GM18511 (cell line): ENCODE measurements around the gene FXR2.

ENCODE experiments used
- ATAC-seq: cut with Tn5 transposase; IDR thresholded peaks from one replicate; pipeline ENCODE4 v1.9.1; 2021; ENCODE audit warnings: mild to moderate bottlenecking, moderate library complexity; ENCODE audit not compliant: unreplicated experiment

Gene FXR2

DNA sequence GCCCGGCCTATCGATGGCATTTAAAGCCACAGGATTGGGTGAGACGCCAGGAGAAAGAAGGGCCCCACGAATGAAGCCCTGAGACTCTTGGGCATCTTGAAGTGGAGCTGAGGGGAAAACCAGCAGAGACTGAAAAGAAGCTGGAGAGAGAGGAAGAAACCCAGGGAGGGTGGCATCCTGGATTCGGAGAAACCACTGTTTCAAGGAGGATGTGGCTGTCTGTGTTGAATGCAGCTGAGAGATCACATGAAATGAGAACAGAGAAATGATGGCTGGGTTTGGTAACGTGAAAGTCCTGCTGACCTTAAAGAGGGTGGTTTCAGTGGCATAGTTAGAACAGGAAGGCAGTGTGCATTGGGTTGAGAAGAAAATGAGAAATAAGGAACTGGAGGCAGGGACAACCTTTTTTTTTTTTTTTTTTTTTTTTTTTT is 62.1 kb downstream of the FXR2 start:
- ATAC-seq, result peak; percentile 70

- ATAC-seq, result no peak
Measured at GRCh38 chr17:7551396-7551795, 63.3 kb downstream of the FXR2 start.

- no peak for ATAC-seq
Measured at GRCh38 chr17:7550344-7550743, 64.4 kb downstream of the FXR2 start.

GRCh38 chr17:7549401-7550055 is 65.2 kb downstream of the FXR2 start:
- no peak for ATAC-seq

DNA sequence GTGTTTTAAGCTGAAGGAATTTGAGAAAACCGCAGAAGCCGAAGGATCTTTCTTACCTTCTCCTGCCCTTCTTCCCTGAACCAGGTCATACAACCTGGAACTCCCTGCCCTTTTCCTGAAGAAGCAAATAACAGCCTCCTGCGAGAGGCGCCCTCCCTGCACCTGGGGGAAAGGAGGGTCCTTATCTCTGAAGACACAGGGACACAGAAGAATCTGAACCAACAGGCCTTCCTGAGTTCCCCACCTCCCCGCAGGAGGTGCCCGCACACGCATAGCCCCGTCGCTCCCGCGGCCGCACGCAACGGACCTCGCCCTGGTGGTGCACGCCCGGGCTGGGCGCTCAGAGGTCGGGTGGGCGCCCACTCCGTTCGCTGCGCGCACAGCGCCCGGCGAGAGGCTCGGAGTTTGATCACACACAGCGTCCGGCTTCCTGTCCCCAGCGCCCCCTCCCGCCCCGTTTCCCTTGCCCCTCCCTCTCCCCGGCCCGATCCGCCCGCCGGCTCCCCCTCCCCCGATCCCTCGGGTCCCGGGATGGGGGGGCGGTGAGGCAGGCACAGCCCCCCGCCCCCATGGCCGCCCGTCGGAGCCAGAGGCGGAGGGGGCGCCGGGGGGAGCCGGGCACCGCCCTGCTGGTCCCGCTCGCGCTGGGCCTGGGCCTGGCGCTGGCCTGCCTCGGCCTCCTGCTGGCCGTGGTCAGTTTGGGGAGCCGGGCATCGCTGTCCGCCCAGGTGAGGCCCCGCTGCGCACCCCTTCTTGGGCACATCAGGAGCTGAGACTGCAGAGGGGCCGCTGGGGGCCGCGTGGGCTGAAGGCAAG is 65.9 kb downstream of the FXR2 start, which contains the start of gene TNFSF12:
Gene TNFSF12 (plus strand): TSS at position 474 of the 816 bp plus-strand sequence. CDS start 96 bp downstream, at position 570.
- ATAC-seq, result no peak

GRCh38 chr17:7544911-7545310 is 69.8 kb downstream of the FXR2 start:
- ATAC-seq, result no peak
